ENCODE results near the gene SERINC5.
"Not testable (repeated sequence)": the region's sequence is repeated elsewhere in the genome, so short reads cannot be mapped to it uniquely, and the experiment has no call there.

Gene SERINC5

DNA sequence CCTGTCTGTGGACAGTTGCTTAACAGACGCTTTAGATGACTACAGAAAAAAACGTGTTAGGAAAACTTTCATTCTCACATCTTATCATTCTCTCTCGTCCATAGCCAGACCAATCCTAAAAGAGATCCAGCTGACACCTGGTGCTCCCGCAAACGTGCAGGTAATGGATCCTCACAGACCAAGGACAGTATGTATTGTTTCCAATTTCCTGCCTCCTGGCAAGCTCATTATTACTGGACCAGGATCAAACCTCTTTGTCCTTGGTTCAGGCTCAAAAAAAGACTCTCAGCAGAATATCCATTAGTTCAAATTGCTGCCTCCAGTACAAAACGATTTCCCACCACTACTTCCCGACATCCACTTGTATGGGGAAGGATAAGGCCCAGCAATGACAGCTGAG lies 62.4 kb downstream of the SERINC5 start:
- no peak for DNase-seq

DNA sequence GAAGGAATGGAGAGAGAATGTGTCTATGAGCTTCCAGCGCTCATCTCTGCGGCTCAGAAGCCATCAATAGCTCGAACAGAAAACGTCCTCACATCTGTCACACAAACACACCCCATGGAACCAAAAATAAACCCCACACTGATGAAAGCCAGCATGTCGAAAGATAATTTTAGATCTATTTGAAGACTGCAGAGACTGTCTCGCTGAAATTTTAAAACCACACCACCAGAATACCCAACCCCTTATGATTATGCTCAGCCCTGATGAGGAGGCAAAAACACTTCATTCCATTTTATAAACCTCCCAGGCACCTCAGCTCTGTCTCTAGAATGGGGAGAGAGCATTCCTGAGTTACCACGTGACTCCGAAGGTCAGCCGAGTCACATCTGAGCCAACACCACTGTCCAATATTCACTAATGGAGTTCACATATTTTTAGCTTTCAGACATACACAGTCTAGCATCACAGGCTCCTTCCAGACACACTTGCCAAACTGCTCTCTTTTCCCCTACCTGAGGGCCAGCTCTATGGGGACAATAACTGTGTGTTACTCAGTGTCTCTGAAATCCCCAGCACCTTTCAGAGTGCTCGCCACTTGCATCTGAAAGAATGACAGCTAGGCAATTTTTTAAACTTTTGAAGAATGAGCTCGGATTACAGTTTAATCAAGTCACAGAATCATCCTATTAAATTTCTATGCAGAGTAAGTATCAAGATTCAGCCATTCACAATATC lies 63.2 kb downstream of the SERINC5 start:
- DNase-seq = no peak

DNA sequence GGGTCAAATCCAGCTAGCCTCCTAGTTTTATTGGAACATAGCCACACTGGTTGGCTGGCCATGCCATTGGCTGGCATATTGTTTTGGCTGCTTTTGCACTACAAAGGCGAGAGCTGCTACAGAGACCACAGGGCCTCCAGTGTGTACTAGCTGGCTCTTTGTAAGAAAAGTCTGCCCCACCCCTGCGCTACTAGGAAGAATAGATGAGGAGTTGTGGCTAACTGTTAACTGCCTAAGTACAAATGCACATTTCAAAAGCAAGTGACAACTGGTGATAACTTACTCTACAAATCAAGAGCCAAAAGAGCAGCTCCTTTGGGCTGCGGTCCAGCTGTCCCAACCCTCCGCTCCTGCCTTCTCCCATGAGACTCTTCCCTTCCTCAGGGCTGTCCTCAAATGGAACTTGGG lies 63.9 kb downstream of the SERINC5 start:
- no peak for DNase-seq

DNA sequence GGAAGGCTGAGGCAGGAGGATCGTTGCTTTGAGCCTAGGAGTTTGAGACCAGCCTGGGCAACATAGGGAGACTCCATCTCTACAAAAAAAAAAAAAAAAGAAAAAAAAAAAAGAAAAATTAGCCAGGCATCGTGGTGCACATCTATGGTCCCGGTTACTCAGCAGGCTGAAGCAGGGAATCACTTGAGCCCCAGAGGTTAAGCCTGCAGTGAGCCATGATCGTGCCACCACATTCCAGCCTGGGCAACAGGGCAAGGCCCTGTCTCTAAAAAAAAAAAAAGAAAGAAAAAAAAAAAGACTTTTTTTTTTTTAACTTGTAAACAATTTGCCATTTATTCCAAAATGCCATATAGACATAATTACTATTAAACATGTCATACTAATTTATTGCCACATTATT lies 64.5 kb downstream of the SERINC5 start:
- DNase-seq = no peak

DNA sequence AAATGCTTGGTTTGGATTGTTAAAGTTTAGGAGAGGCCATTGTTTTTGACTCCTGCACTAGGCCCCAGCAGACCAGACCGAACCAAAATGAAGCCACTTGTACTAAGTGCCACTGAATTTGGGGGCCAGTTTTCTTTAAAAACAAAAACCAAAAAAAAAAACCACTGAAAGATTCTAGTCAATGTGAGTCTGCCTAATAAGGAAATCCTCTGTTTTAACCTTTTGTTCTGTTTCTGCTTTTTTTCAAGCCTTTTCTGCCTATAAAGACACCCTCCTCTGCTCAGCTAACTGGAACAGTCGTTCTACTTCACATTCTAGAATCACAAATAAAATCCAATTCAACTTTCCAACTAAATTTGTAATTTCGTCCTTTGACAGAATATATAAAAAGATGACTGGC lies 64.9 kb downstream of the SERINC5 start:
- no peak for DNase-seq

DNA sequence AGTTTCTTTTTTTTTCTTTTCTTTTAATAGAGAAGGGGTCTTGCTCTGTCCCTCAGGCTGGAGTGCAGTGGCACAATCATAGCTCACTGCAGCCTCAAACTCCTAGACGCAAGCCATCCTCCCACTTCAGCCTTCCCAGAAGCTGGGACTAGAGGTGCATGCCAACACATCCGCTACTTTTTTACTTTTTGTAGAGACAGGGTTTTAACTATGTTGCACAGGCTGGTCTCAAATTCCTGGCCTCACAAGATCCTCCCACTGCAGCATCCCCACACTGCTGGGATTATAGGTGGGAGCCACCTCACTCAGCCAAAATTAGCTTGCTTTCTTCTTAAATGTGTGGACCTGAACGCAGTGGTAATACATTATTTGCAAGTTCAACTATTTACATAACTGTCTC lies 66.1 kb downstream of the SERINC5 start:
- DNase-seq = no peak

DNA sequence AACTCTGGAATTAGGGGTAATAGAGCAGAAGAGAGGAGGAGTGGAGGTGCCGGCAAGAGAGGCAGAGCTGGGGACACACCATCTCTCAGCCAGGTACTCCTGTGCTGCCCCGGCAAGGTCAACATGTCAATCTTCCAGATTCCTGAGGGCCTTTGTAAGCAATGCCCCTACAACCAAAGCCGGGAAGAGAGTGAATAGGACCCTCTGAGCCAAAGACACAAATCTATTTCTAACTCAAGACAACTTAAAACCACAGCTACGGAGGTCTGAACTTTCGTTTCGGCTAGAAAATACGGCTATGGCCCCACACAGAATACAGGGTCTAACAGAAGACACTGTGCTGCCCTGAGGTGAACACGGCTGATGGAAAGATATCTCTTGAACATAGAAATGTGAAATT lies 66.6 kb downstream of the SERINC5 start:
- DNase-seq = no peak

DNA sequence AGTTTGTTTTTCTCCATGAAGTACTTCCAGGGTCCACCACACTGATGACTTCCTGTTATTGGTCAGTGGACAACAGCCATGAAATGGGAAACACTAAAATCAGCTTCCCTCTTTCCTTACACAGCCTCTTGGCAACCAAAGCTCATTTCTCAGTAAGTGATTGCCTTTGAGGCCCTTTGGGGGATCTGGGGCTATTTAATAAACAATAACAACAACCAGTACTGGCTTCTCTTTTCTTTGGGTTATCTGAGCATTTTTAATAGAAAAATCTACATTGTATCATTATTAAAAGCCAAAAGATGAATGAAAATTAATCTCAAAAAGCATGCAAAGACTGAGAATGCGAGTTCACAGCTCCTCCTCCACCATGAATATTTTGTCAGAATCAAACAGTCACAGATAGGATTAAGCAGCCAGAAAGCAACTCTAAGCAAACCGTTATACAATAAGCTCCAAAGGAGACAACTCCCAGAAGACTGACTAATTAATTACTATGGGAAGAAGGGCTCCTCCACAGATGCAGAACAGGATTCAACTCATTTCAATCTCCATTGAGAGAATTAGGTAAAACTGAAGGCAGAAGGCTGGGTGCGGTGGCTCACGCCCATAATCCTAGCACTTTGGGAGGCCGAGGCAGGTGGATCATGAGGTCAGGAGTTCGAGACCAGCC lies 68.3 kb downstream of the SERINC5 start:
- no peak for DNase-seq

DNA sequence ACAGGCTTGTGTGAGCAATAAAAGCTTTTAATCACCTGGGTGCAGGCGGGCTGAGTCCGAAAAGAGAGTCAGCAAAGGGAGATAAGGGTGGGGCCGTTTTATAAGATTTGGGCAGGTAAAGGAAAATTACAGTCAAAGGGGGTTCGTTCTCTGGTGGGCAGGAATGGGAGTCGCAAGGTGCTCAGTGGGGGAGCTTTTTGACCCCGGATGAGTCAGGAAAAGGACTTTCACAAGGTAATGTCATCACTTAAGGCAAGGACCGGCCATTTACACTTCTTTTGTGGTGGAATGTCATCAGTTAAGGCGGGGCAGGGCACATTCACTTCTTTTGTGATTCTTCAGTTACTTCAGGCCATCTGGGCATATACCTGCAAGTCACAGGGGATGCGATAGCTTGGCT lies 70.3 kb downstream of the SERINC5 start:
- DNase-seq = not testable (repeated sequence)

DNA sequence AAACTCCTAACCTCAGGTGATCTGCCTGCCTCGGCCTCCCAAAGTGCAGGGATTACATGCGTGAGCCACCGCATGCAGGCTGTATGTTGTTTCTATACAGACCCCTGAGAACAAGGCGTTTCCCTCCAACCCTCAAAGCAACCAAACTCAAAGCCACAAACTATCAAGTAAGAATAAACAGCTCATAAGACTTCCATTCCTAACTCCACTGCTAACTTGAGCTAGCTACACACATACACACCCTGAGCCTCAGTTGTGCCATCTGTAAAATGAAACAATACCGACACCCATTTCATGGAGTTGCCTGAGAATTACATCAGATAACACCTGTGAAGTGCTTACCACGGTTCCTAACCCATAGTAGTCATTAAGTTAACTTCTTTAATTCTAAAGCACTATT lies 70.8 kb downstream of the SERINC5 start:
- DNase-seq = no peak

DNA sequence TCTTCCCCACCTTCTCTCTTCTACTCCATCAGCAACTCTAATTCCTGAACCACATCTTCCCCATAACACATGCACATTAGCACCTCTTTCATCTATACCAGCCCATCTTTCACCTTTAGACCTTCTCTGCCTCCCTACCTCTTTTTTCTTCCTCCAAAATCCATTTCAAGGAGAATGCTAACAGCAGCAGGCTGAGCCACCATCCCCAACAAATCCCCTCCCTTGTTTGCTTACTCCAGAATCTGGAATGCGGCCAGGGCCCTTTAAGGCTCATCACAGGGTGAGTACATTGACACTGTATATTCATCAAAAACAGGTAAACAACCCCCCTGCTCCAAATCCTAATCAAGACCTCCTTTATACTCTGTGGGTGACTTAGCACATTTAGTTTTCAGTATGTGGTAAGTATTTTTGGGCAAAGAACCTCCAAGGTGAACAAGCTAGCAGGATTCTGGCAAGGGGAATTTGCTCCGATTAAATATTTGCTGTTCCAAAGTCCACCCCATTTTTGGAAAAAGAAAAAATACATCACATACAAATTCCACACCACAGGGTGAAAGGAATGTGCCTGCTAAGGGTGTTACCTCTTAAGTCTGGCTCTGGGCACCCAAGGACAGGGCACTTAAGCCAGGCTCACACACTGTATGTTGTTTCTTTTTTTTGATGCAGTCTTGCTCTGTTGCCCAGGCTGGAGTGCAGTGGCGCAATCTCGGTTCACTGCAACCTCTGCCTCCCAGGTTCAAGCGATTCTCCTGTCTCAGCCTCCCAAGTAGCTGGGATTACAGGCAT lies 71.4 kb downstream of the SERINC5 start:
- DNase-seq = peak in 1 of 2 experiments; percentile 20

DNA sequence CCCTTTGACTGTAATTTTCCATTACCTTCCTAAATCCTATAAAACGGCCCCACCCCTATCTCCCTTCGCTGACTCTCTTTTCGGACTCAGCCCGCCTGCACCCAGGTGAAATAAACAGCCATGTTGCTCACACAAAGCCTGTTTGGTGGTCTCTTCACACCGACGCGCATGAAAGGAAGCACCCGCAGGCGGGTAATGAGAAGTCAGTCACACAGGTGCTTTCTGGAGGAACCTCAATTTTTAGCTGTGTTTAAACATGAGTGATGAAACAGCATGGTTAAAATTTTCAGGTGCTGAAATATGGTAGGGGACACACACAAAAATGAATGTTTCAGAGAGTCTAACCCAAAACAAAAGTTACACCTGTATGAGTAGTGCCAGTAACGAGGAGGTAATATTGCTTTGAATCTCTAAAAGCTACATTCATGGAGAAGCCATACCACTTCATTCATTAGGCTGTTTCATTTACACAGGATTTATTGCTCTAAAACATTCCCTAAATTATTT lies 72.1 kb downstream of the SERINC5 start:
- DNase-seq = not testable (repeated sequence)

DNA sequence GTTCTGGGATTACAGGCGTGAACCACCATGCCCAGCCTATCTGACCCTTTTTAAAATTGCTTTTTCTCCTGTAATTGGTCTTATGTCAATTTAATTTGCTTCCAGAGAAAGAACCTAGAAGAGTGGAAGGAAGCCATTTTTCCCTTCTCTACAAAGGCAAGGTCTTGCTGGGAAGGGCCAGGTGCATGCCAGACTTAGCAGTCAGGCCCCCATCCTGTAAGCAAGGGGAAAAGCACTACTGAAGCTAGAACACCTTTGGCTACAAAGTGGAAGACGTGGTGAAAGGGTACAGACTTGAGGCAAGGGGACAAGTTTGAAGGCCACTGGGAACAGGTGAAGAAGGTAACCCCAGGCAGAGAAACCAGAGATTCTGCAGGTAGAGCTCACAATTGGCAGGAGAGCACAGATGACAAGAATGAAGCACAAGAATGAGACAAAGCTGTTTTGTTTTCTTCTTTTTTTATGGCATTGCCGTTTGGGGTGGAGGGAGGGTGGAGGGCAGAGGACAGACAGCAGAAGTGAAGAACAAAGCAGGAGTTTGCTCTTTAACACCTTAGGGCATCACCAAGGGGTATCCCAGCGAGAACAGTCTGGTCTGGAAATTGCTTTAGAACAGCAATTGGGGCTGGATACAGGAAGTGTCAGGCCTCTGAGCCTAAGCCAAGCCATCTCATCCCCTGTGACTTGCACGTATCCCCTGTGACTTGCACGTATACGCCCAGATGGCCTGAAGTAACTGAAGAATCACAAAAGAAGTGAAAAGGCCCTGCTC lies 72.9 kb downstream of the SERINC5 start:
- no peak for DNase-seq

DNA sequence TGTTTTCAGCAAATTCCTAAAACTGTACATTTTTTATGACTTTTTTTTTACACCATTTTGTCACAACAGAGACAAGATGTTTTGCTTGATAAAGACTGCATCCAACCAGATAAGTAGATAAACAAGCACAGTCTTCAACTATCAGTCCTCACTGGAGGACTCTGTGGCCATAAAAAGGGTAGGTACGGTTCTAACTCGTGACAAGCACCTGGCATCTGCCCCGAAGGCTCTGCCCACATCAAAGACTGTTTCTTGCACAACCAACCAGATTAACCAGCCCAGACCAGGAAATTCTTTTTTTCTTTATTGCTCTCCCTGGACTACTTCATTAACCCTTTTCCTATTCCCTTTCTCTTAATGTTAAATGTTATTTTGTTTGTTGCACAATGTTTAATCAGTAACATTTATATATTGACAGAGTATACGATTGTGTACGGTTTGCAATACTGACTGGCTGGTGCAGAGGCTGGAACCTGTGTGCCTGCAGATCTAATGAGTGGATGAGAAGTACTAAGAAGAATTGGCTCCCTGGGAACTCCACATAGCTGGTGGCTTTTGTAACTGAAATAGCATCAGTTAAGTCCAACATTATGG lies 74.1 kb downstream of the SERINC5 start:
- DNase-seq = no peak

DNA sequence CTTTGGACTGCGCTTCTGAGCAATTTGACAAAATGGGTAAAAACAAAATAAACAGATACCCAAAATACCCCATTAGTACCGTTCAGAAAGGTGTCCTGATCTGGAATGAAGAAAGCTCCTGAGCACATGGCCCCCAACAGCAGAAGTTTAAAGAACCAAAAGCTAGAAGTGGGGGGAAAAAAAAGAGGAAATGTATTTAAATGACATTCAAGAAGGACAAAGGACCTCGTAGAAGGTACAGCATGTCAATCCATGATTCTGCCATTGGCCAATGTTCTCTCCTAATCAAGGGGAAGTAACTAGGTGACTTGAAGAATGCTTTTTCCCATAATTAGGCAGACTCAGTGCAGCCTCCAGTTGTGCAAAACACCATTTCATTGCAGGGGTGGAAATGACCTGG lies 78.6 kb downstream of the SERINC5 start:
- no peak for DNase-seq

DNA sequence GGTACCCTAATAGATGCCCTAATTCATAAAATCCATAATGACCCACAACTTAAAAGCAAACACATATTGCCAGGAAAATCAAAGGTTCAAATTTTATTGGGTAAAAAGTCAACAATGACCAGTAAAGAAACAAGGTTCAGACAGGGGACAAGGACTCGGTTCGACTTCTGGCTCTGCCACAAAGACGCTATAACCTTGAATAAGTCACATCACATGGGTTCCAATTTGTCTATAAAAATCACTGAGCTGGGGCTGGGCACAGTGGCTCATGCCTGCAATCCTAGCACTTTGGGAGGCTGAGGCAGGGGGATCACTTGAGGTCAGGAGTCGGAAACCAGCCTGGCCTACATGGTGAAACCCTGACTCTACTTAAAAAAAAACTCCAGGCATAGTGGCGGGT lies 80.5 kb downstream of the SERINC5 start:
- DNase-seq = no peak

DNA sequence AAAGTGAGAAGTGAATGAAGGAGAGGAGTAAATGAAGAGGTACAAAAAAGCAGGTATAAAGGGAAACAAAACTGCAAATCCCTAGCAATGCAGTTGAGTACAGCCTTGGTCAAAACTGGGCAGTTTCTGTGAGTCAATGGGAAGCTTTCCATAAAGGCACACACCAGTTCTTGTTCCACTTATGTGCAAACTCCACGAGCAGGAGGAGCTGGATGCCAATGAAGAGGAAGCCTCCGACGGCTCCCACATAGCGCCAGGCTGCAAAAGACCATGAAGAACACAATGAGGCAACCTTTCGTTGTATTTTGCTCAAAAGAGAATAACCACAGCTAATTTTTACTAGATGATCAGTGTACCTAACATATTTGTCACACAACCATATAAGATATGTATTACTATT lies 81.1 kb downstream of the SERINC5 start:
- DNase-seq = no peak

DNA sequence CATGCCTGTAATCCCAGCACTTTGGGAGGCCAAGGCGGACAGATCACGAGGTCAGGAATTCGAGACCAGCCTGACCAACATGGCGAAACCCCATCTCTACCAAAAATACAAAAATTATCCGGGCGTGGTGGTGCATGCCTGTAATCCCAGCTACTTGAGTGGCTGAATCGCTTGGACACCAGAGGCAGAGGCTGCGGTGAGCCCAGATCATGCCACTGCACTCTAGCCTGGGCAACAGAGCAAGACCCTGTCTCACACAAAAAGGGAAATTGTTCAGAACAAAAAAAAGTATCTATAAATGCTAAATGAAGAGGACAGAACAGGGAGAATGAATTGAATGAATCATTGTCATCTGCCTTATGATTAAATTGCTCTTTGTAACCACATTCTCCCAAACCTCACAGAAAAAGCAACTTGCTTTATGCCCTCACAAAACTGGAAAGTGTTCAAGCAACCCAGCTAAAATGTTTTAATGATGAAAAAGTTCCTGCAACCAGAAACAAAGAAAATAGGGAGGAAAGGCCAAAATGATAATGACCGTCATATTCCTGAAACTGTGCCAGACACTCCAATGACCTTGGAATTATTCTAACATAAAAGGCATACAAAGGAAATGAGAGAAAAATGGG lies 83.7 kb downstream of the SERINC5 start:
- DNase-seq = no peak

DNA sequence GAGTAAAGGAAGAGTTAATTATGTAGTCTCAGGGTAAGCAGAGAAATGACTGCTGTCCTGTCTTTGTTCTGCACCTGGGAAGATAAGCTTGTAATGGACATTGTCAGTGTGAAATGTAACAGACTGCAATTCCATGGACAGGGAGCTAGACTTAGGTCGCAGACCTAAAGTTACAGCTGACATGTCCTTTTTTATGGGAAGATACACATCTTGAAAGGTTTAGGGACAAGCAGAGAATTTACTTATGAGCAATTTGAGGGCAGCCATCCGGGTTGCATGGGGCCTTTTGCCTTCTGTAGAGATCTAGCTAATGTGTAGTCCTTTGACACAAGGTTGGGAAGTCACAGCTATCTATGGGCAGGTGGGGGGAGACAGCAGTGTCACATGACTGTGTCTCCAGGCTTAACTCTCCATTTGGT lies 85.7 kb downstream of the SERINC5 start:
- no peak for DNase-seq

DNA sequence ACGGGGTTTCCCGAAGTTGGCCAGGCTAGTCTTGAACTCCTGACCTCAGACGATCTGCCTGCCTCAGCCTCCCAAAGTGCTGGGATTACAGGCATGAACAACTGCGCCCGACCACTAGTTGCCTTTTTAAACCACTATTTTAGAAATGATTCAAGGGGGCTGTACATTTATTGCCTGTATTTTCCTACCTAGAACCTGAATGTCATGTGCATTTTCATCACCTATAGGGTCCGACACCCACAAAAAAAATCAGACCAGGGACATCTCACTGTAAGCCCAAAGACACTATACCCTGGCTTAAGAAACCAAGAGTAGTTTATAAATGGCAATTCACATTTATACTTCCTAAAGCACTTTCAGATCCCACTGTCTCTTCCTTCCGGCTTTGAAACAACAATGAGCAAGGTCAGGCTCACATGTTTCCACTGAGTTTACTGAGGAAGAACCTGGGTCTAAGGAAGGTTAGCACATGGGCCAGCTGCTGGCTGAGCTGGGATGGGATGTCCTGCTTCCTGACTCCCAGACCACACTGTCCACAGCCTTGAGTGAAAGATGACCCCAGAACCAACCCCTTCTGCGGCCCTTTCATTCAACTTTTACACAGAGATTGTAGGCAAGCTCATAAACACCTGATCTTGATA lies 87.3 kb downstream of the SERINC5 start:
- DNase-seq = no peak

DNA sequence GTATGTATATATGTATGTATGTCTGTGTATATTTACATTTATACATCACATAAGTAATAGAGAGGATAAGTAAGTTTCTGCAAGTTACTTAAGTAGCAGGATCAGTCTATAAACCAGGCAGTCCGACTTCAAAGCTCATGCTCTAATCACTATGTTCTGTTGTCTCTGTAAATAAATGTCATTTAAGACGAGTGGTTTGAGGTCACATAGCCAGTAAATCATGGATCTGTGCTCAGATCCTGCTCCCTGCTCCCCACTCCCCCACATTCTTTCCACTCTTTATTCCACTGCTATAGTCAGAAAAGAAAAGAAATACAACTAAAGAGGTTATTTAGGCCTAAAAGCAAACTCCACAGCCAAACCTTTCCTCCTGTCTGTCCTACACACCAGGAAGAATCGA lies 90.4 kb downstream of the SERINC5 start:
- DNase-seq = no peak

DNA sequence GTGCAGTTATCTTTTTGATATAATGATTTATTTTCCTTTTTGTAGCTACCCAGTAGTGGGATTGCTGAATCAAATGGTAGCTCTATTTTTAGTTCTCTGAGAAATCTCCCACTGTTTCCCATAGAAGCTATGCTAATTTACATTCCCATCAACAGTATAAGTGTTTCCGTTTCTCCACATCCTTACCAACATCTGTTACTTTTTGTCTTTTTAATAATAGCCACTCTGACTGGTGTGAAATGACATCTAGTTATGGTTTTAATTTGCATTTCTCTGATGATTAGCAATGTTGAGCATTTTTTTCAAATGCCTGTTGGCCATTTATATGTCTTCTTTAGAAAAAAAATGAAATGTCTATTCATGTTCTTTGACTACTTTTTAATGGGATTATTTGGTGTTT lies 94.7 kb downstream of the SERINC5 start:
- peak in 1 of 2 experiments; percentile 26 for DNase-seq
